COLO829 (cell line): ENCODE data around the gene IGSF23.
"Not testable (repeated sequence)": the region's sequence is repeated elsewhere in the genome, so short reads cannot be mapped to it uniquely, and the experiment has no call there.

ENCODE experiments used
- DNase-seq: peaks from one replicate; pipeline ENCODE4 v3.0.0; 2012; ENCODE audit warnings: low spot score

The IGSF23 gene

DNA sequence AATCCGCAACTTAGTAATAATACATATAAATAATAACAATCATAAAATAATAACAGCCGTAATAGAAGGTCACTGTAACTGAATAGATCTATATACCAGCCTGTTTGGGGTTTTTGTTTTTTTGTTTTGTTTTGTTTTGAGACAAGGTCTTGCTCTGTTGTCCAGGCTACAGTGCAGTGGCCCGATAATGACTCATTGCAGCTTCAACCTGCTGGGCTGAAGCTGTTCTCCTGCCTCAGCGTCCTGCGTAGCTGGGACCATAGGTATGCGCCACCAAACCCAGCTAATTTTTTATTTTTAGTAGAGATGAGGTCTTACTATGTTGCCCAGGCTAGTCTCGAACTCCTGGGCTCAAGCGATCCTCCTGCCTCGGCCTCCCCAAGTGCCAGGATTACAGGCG is 950 bp downstream of the IGSF23 start:
- DNase-seq = no peak

- no peak for DNase-seq
Measured at GRCh38 chr19:44615863-44616247, 2.5 kb downstream of the IGSF23 start.

DNA sequence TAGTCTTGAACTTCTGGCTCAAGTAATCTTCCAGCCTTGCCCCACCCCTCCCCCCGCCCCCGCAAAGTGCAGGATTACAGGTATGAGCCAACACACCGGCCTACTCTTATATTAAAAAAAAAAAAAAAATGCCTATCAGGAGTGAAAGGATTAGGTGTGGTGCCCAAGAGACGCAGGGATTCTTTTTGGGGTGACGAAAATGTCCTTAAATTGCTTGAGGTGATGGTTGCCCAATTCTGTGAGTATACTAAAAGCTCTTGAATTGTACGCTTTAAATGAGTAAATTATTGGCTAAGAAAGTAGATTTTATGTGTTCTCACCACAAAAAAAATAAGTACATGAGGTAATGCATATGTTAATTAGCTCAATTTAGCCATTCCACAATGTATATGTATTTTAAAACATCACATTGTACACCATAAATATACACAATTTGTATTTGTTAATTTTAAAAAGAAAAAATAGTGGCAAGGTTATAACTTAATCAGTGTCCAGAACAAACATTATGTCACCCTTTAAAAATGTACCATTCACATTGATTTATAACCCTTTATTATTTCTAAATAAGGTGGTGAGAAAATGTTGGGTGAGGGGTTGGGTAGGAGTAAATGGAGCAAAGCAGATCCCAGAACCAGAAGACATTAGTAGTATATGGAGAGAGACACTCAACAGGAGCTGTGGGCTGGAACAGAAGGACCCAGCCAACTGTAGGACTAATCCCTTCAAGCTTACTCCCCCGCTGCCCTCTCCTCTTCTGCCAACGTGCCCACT is 3.9 kb downstream of the IGSF23 start:
- DNase-seq = no peak

GRCh38 chr19:44618640-44619357 is 5.4 kb downstream of the IGSF23 start:
- no peak for DNase-seq

DNA sequence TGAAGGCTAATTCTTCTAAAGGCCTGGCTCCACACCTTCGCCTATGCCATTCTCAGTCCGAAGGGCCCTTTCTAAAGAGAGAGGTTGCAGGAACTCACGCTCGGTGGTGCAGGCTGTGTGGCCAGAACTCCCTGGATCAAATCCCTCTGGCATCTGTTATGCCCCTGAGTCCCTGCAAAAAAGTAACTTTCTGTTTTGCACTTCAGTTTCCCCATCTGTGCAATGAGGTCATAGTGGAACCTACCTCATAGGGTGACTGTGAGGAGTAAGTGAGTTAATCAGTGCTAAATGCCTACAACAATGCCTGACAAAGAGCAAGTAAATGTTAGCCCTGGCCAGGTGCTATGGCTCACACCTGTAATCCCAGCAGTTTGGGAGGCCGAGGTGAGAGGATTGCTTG is 7.3 kb downstream of the IGSF23 start:
- DNase-seq = no peak

DNA sequence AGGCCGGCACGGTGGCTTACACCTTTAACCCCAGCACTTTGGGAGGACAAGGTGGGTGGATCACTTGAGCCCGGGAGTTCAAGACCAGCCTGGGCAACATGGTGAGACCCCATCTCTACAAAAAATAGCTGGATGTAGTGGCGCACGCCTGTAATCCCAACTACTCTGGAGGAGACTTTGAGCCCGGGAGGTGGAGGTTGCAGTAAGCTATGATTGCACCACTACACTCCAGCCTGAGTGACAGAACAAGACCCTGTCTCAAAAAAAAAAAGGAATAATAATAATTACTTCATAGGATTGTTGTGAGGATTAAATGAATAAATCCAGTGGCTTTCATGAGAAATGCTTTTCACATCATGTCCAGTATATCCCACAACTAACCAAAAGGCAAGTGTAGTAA is 8.0 kb downstream of the IGSF23 start:
- no peak for DNase-seq

GRCh38 chr19:44623080-44623479 is 9.7 kb downstream of the IGSF23 start:
- DNase-seq = no peak

GRCh38 chr19:44623626-44624025 is 10.3 kb downstream of the IGSF23 start:
- DNase-seq = no peak

DNA sequence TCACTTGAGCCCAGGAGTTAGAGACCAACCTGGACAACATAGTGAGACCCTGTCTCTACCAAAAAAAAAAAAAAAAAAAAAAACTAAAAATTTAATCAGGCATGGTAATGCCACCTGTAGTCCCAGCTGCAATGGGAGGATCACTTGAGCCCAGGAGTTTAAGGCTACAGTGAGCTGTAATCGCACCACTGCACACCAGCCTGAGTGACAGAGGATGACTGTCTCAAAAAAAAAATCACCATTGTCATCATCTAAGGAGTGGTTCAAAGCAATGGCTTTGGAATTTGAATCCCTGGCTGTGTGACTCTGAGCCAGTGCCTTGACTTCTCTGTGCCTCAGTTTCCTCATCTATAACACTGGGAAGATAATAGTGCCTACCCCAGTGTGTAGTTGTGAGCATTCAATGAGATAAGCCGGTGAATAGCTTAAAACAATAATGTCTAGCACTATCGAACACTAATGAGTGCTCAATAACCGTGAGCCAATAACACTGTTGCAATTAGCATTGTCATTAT is 11.5 kb downstream of the IGSF23 start:
- DNase-seq = no peak

DNA sequence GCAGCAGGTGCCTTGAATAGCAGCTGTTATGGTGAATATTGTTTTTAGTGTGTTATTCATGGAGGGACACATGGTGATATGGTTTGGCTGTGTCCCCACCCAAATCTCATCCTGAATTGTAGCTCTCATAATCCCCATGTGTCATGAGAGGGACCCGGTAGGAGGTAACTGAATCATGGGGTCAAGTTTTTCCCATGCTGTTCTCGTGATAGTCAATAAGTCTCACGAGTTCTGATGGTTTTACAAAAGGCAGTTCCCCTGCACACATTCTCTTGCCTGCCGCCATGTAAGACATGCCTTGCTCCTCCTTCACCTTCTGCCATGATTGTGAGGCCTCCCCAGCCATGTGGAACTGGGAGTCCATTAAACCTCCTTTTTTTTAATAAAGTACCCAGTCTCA is 12.3 kb downstream of the IGSF23 start:
- not testable (repeated sequence) for DNase-seq

DNA sequence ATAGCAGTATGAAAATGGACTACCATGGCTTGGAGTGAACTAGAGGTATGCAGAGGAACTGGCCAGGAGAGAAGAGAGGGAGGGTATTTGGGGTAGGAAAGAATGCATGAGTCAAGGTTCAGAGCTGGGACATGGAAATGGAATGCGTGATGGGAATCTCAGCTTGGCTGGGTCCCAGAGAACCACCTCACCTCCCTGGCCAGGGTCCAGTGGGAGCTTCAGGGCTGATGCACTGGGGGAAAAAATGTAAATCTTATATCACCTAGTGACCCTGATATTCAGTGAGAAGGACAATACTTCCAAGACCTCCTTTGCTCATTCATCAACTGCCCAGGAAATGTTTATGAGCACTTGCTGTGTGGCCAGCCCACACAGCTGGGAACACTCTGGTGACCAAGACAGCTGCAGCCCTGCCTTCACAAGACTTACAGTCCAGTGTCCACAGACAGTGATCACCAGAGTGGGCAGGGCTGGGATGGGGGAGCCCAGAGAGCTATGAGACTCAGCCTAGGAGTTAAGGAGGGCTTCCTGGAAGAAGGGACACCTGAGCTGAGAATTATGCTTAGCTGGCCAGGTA is 12.8 kb downstream of the IGSF23 start:
- no peak for DNase-seq

DNA sequence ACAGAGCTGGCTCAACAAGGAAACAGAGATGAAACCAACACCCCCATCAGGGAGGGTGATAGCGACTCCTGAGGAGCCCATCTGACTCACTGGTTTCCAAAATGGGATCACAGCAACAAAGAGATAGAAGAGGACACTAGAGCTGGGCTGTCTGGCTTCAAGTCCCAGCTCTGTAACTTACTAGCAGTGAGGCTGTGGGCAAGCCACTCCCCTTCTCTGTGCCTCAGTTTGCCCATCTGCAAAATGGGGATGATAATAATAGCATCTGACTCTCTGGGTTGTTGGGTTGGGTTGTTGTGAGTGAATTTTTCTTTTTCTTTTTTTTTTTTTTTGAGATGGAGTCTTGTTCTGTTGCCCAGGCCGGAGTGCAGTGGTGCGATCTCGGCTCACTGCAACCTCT is 14.3 kb downstream of the IGSF23 start:
- DNase-seq = no peak

DNA sequence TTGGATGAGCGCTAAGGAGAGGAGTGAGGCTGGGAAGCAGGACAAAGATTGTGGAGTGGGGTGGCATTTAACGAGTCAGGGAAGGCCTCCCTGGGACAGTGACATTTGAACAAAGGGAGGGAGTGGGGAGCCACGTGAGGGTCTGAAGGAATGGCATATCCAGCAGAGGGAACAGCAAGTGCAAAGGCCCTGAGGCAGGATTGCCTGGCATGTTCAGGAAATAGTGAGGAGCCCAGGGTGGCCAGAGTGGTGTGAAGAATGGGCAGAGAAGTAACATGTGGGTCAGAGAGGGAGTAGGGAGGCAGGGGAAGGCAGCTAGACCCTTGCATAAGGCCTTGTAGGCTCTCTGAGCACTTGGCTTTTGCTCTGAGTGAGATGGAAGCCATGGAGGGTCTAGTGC is 15.4 kb downstream of the IGSF23 start:
- no peak for DNase-seq

GRCh38 chr19:44631611-44632010 is 18.2 kb downstream of the IGSF23 start:
- not testable (repeated sequence) for DNase-seq

DNA sequence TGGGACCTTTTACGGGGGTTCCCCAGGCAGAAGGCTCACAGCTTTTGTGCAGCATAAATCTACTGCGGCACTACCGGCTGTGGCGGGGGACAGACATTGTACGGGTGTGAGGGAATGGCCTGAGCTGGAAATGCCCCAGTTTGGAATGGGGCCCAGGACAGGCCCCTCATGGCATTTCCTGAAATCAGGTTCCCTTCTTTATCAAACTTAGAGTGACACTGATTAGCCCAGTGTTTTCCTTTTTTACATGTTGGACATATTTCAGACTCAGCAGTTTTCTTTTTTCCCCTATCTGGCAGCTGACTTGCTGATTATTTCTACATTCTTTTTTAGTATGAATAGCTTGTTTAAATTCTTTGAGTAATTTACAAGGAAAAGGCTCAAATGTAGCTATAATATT is 20.7 kb downstream of the IGSF23 start:
- not testable (repeated sequence) for DNase-seq

- no peak for DNase-seq
Measured at GRCh38 chr19:44634785-44635184, 21.4 kb downstream of the IGSF23 start.

DNA sequence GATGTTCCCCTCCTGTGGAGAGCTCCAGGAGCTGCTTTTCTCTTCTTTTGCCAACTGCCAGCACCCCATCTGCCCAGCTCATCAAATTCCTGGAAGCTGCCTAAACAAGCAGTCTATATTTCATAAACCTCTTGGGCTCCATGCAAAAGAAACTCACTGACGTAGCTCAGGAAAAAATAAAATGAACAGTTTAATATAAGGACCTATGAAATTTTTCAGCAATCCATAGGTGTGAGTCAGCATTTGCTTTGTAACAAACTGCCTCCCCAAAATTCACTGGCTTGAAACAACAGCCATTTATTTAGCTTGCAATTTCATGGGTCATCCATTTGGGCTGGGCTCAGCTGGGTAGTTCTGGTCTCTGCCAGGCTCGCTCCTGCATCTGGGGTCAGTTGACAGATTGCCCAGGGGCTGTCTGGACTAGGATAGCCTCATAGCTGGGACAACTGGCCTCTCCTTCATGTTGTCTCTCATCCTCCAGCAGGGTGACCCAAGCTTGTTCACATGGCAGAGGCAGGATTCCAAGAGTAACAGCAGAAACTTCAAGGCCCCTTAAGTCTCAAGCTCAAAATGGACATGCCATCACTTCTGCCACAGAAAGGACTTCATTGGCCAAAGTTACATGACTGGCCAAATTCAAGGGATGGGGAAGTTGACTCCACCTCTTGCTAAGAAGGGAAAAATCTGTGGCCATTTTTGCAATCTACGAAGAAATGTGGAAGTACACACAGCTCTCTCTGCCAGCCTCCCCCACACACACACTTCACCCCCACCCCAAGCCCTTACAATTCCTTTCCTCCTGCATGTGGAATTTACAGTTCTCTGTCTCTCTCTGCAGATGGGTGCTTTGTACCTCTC is 22.4 kb downstream of the IGSF23 start:
- no peak for DNase-seq

DNA sequence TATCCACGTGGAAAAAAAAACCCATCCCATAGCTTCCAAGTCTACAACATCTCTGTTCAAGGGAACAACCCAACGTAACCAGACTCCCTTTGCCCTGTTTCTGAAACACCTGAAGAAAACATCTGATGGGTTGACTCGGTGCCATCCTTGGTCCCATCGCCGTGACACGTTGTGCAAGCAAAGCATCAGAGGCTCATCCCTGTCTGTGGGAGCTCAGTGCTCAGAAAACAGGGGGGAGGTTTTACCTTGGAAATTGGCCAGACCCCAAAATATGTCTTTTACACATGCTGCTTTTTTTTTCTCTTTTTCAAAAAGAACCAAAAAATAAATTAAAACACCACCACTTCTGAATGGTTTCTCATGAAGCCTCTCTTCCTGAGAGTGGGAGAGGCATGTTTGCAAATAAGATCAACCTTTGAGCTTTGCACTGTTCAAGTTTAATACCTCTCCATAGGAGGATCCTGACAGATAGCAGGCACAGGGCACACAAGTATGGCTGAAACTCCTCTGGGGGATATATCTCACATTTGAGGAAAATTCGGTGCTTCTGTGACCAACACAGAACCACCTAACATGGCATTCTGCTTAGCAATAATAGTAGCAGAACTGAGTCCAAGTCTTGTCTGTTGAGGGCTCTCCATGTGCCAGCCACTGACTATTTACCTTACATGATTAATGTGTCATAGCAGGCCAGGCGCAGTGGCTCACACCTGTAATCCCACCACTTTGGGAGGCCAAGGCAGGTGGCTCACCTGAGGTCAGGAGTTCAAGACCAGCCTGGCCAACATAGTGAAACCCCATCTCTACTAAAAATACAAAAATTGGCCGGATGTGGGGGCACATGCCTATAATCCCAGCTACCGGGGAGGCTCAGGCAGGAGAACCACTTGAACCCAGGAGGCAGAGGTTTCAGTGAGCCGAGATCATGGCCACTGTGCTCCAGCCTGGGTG is 23.4 kb downstream of the IGSF23 start:
- no peak for DNase-seq

DNA sequence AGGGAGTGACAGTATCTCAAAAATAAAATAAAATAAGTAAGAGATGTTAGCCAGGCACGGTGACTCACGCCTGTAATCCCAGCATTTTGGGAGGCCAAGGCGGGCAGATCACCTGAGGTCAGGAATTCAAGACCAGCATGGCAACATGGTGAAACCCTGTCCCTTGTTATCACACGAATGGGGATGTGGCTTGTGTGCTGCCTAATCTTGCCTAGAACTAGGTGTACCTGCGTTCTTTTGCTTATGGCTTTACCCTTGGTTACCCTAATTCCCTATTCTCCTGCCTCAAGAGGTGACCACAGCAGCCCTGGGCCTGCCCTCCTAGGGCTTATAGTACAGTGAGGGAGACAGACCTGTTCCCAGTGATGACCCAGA is 24.0 kb downstream of the IGSF23 start:
- DNase-seq = no peak

GRCh38 chr19:44640518-44640917 is 27.2 kb downstream of the IGSF23 start:
- DNase-seq = no peak
